ENCODE data around the gene FAM229A.

DNA sequence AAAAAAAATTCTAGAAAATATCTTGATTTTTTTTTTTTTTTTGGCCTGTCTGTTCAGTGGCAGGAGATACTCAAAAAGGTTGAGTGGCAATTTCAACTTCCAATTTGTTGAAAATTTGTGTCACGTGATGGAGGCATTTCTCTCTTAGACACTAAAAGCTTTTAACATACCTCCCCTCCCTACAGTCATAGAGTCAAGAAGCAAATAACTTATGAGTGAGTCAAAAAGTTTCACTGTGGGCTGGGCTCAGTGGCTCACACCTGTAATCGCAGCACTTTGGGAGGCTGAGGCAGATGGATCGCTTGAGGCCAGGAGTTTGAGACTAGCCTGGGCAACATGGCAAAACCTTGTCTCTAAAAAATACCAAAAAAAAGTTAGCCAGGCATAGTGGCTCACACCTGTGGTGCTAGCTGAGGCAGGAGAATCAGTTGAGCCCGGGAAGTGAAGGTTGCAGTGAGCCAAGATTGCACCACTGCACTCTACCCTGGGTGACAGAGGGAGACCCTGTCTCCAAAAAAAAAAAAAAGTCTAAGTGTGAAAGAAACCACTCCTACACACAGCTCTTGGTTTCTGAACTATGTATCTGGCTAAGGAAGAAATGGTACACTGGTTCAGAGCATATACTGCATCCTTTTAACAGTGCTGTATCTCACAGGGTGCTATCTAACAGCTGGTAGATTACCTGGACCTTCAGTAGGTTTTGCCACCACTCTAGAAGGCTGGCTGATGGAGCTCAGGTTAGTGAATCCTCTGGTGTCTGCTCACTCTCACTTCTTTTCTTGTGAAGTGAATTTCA is 43.6 kb upstream of the FAM229A start:
- TF ChIP-seq, protein P1, sequence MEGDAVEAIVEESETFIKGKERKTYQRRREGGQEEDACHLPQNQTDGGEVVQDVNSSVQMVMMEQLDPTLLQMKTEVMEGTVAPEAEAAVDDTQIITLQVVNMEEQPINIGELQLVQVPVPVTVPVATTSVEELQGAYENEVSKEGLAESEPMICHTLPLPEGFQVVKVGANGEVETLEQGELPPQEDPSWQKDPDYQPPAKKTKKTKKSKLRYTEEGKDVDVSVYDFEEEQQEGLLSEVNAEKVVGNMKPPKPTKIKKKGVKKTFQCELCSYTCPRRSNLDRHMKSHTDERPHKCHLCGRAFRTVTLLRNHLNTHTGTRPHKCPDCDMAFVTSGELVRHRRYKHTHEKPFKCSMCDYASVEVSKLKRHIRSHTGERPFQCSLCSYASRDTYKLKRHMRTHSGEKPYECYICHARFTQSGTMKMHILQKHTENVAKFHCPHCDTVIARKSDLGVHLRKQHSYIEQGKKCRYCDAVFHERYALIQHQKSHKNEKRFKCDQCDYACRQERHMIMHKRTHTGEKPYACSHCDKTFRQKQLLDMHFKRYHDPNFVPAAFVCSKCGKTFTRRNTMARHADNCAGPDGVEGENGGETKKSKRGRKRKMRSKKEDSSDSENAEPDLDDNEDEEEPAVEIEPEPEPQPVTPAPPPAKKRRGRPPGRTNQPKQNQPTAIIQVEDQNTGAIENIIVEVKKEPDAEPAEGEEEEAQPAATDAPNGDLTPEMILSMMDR (IDR thresholded peaks at IDR 0.05 in 2 of 3, conservative IDR thresholded peaks at IDR 0.05 in 1 of 3; ENCODE audit: insufficient read depth in 2 of 3, low read depth in 1 of 3, low read length in 3 of 3) = no peak
- TF ChIP-seq CREM (IDR thresholded peaks at IDR 0.05; ENCODE audit: low read depth) (no peak), EP300 (IDR thresholded peaks at IDR 0.05; ENCODE audit: low read length) (no peak), FOS (IDR thresholded peaks at IDR 0.05; ENCODE audit: extremely low read depth, insufficient read length) (no peak), KDM1A (IDR thresholded peaks at IDR 0.05) (no peak), ZNF217 (CRISPR knock-in tag; IDR thresholded peaks at IDR 0.05) (no peak), FOXP1 (CRISPR knock-in tag; IDR thresholded peaks at IDR 0.05) (no peak), SMAD4 (CRISPR knock-in tag; conservative IDR thresholded peaks at IDR 0.05) (no peak), SRSF7 (optimal IDR thresholded peaks at IDR 0.05; ENCODE audit: low read depth, low read length) (no peak), POLR2B (IDR thresholded peaks at IDR 0.05; ENCODE audit: low read depth, partially characterized antibody) (no peak), ZNF408 (CRISPR knock-in tag; IDR thresholded peaks at IDR 0.05; ENCODE audit: low read depth) (no peak), SP1 (CRISPR knock-in tag; IDR thresholded peaks at IDR 0.05) (no peak)
- TF ChIP-seq, protein P2, sequence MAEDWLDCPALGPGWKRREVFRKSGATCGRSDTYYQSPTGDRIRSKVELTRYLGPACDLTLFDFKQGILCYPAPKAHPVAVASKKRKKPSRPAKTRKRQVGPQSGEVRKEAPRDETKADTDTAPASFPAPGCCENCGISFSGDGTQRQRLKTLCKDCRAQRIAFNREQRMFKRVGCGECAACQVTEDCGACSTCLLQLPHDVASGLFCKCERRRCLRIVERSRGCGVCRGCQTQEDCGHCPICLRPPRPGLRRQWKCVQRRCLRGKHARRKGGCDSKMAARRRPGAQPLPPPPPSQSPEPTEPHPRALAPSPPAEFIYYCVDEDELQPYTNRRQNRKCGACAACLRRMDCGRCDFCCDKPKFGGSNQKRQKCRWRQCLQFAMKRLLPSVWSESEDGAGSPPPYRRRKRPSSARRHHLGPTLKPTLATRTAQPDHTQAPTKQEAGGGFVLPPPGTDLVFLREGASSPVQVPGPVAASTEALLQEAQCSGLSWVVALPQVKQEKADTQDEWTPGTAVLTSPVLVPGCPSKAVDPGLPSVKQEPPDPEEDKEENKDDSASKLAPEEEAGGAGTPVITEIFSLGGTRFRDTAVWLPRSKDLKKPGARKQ (CRISPR knock-in tag; IDR thresholded peaks at IDR 0.05) = no peak
- TF ChIP-seq, protein P3, sequence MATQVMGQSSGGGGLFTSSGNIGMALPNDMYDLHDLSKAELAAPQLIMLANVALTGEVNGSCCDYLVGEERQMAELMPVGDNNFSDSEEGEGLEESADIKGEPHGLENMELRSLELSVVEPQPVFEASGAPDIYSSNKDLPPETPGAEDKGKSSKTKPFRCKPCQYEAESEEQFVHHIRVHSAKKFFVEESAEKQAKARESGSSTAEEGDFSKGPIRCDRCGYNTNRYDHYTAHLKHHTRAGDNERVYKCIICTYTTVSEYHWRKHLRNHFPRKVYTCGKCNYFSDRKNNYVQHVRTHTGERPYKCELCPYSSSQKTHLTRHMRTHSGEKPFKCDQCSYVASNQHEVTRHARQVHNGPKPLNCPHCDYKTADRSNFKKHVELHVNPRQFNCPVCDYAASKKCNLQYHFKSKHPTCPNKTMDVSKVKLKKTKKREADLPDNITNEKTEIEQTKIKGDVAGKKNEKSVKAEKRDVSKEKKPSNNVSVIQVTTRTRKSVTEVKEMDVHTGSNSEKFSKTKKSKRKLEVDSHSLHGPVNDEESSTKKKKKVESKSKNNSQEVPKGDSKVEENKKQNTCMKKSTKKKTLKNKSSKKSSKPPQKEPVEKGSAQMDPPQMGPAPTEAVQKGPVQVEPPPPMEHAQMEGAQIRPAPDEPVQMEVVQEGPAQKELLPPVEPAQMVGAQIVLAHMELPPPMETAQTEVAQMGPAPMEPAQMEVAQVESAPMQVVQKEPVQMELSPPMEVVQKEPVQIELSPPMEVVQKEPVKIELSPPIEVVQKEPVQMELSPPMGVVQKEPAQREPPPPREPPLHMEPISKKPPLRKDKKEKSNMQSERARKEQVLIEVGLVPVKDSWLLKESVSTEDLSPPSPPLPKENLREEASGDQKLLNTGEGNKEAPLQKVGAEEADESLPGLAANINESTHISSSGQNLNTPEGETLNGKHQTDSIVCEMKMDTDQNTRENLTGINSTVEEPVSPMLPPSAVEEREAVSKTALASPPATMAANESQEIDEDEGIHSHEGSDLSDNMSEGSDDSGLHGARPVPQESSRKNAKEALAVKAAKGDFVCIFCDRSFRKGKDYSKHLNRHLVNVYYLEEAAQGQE (IDR thresholded peaks at IDR 0.05; ENCODE audit: borderline replicate concordance) = no peak
- TF ChIP-seq, protein P3 (CRISPR knock-in tag; IDR thresholded peaks at IDR 0.05; ENCODE audit: low read depth) = no peak

Measured in K562 (cell line).